ENCODE results near the gene ROBO4. TPM values are rescaled to one million over a fixed set of nuclear protein-coding genes. Genes with fewer than 3 reads are reported as not detected.

Gene ROBO4
- total RNA-seq, 1 donor = 3.3 TPM

- no peak for DNase-seq (ENCODE audit: low read depth)
- H3K4me3 ChIP-seq (ENCODE audit: low read depth, low read length) = no peak overlapping the region
- no peak for TF ChIP-seq CTCF (IDR thresholded peaks at IDR 0.05; ENCODE audit: insufficient read depth, low read length)
These were observed 11.2 kb downstream of the ROBO4 start for GRCh38 chr11:124886476-124886875.

GRCh38 chr11:124884869-124885479, 12.7 kb downstream of the ROBO4 start:
- no peak for DNase-seq (ENCODE audit: low read depth)
- no peak for TF ChIP-seq CTCF (IDR thresholded peaks at IDR 0.05; ENCODE audit: insufficient read depth, low read length)
- H3K4me3 ChIP-seq (ENCODE audit: low read depth, low read length) = no peak overlapping the region

- TF ChIP-seq CTCF (IDR thresholded peaks at IDR 0.05; ENCODE audit: insufficient read depth, low read length) = no peak
- no peak overlapping the region for H3K4me3 ChIP-seq (ENCODE audit: low read depth, low read length)
- no peak for DNase-seq (ENCODE audit: low read depth)
These were observed 13.3 kb downstream of the ROBO4 start for GRCh38 chr11:124884340-124884739.

- TF ChIP-seq CTCF (IDR thresholded peaks at IDR 0.05; ENCODE audit: insufficient read depth, low read length) = no peak
- peak; percentile 56 for DNase-seq (ENCODE audit: low read depth)
- no peak overlapping the region for H3K4me3 ChIP-seq (ENCODE audit: low read depth, low read length)
These were observed 15.2 kb downstream of the ROBO4 start for GRCh38 chr11:124882339-124883071.

GRCh38 chr11:124880958-124881357, 16.7 kb downstream of the ROBO4 start:
- TF ChIP-seq CTCF (IDR thresholded peaks at IDR 0.05; ENCODE audit: insufficient read depth, low read length) = no peak
- DNase-seq (ENCODE audit: low read depth) = no peak
- no peak overlapping the region for H3K4me3 ChIP-seq (ENCODE audit: low read depth, low read length)

- no peak for DNase-seq (ENCODE audit: low read depth)
- TF ChIP-seq CTCF (IDR thresholded peaks at IDR 0.05; ENCODE audit: insufficient read depth, low read length) = no peak
These were observed 17.4 kb downstream of the ROBO4 start for GRCh38 chr11:124880290-124880611.

More at GRCh38 chr11:124880290-124880611, 17.4 kb downstream of the ROBO4 start:
- no peak overlapping the region for H3K4me3 ChIP-seq (ENCODE audit: low read depth, low read length)

Measured in fibroblast of the aortic adventitia (primary cell).